GM18907 (cell line): Measurements from ENCODE around the gene MACROD2.

Experiments used
- ATAC-seq: cut with Tn5 transposase; IDR thresholded peaks from one replicate; pipeline ENCODE4 v1.9.1; 2021; ENCODE audit warnings: mild to moderate bottlenecking, moderate library complexity; ENCODE audit not compliant: unreplicated experiment

Gene MACROD2

GRCh38 chr20:15227102-15227501 lies 1231.8 kb downstream of the MACROD2 start:
- ATAC-seq, result no peak

- ATAC-seq, result no peak
Measured at GRCh38 chr20:15232243-15232642, 1236.9 kb downstream of the MACROD2 start.

- peak; percentile 80 for ATAC-seq
Measured at GRCh38 chr20:15235471-15236198, 1240.3 kb downstream of the MACROD2 start.

- peak; percentile 71 for ATAC-seq
Measured at GRCh38 chr20:15236812-15237211, 1241.5 kb downstream of the MACROD2 start.

GRCh38 chr20:15239542-15240206 lies 1244.4 kb downstream of the MACROD2 start:
- no peak for ATAC-seq

GRCh38 chr20:15240801-15241200 lies 1245.5 kb downstream of the MACROD2 start:
- ATAC-seq, result no peak

- no peak for ATAC-seq
Measured at GRCh38 chr20:15241681-15242080, 1246.4 kb downstream of the MACROD2 start.

- no peak for ATAC-seq
Measured at GRCh38 chr20:15242773-15243172, 1247.5 kb downstream of the MACROD2 start.

GRCh38 chr20:15245896-15246295 lies 1250.6 kb downstream of the MACROD2 start:
- ATAC-seq, result no peak

- ATAC-seq, result no peak
Measured at GRCh38 chr20:15248618-15249395, 1253.5 kb downstream of the MACROD2 start.

GRCh38 chr20:15251171-15251570 lies 1255.9 kb downstream of the MACROD2 start:
- ATAC-seq, result no peak

- no peak for ATAC-seq
Measured at GRCh38 chr20:15252304-15252703, 1257.0 kb downstream of the MACROD2 start.

GRCh38 chr20:15253431-15253830 lies 1258.1 kb downstream of the MACROD2 start:
- ATAC-seq, result no peak

GRCh38 chr20:15256676-15257568 lies 1261.6 kb downstream of the MACROD2 start:
- no peak for ATAC-seq

GRCh38 chr20:15257569-15257870 lies 1262.2 kb downstream of the MACROD2 start:
- ATAC-seq, result no peak

- ATAC-seq, result no peak
Measured at GRCh38 chr20:15265581-15266309, 1270.4 kb downstream of the MACROD2 start.

- no peak for ATAC-seq
Measured at GRCh38 chr20:15267935-15268334, 1272.6 kb downstream of the MACROD2 start.

GRCh38 chr20:15278041-15278440 lies 1282.7 kb downstream of the MACROD2 start:
- no peak for ATAC-seq

- ATAC-seq, result no peak
Measured at GRCh38 chr20:15287329-15287728, 1292.0 kb downstream of the MACROD2 start.

- no peak for ATAC-seq
Measured at GRCh38 chr20:15288106-15288505, 1292.8 kb downstream of the MACROD2 start.
